Measurements from ENCODE around the gene NME1.

Gene NME1

GRCh38 chr17:51135956-51136355, 17.4 kb upstream of the NME1 start:
- Histone ChIP-seq H3K4me1 (peaks cover 6 to 21% (median 12%) of the 10 kb centered on the region in 10 experiments; a peak in 19 of 20 replicates), H3K27me3 (no peaks in the 10 kb centered on the region), H4K20me1 (no peaks in the 10 kb centered on the region), H3K9ac (no peak overlapping the region), H3K36me3 (no peaks in the 10 kb centered on the region), H3K9me3 (replicated peaks in 1 of 11) (peaks cover 0 to 8% (median 0%) of the 10 kb centered on the region in 11 experiments; a peak in 1 of 22 replicates), H3K27ac (no peak overlapping the region), H3K4me2 (no peak overlapping the region), H3K4me3 (no peak overlapping the region)
- no peak for TF ChIP-seq Cebpa-rat (IDR thresholded peaks at IDR 0.05)

DNA sequence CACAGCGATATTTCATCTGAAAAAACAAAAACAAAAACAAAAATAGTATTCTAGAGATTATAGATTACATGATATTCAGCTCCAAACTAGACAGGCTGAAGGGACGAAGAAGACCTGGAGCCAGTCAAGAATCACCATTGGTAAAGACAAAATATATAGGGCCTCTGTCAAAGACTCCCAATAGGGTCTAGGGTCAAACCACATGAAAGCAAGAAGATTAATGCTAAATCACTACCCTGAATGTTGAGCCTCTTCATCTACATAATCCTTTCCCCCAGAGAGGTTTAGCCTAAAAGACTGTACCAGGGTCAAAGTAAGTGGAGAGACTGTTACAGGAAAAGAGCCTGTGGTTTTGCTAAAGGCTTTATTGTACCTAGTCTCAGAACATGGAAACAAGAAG, 10.8 kb upstream of the NME1 start:
- Histone ChIP-seq H3K27me3 (no peaks in the 10 kb centered on the region), H3K4me2 (no peak overlapping the region), H3K4me3 (no peak overlapping the region), H3K27ac (no peak overlapping the region), H3K36me3 (no peaks in the 10 kb centered on the region), H3K4me1 (peaks cover 0 to 6% (median 0%) of the 10 kb centered on the region in 10 experiments; a peak in 4 of 20 replicates), H4K20me1 (no peaks in the 10 kb centered on the region), H3K9me3 (replicated peaks in 1 of 11) (no peaks in the 10 kb centered on the region), H3K9ac (no peak overlapping the region)
- no peak for TF ChIP-seq Cebpa-rat (IDR thresholded peaks at IDR 0.05)

GRCh38 chr17:51144266-51145022, 8.9 kb upstream of the NME1 start:
- Histone ChIP-seq H4K20me1 (no peaks in the 10 kb centered on the region), H3K27ac (no peak overlapping the region), H3K9ac (no peak overlapping the region), H3K9me3 (replicated peaks in 1 of 11) (no peaks in the 10 kb centered on the region), H3K27me3 (no peaks in the 10 kb centered on the region), H3K4me1 (peaks cover 0 to 11% (median 0%) of the 10 kb centered on the region in 10 experiments; a peak in 4 of 20 replicates), H3K36me3 (no peaks in the 10 kb centered on the region), H3K4me3 (no peak overlapping the region), H3K4me2 (no peak overlapping the region)
- no peak for TF ChIP-seq Cebpa-rat (IDR thresholded peaks at IDR 0.05)

GRCh38 chr17:51147650-51148049, 5.7 kb upstream of the NME1 start:
- Histone ChIP-seq H3K27ac (peak overlapping the region in 2 of 11 experiments; percentile 32 to 37; a peak in 2 of 22 replicates), H4K20me1 (no peaks in the 10 kb centered on the region), H3K9ac (no peak overlapping the region), H3K9me3 (replicated peaks in 1 of 11) (no peaks in the 10 kb centered on the region), H3K4me1 (peaks cover 5 to 17% (median 6%) of the 10 kb centered on the region in 10 experiments; a peak in 19 of 20 replicates), H3K4me3 (no peak overlapping the region), H3K27me3 (no peaks in the 10 kb centered on the region), H3K4me2 (peak overlapping the region in 2 of 11 experiments; percentile 35 to 37; a peak in 3 of 22 replicates), H3K36me3 (no peaks in the 10 kb centered on the region)
- TF ChIP-seq Cebpa-rat (IDR thresholded peaks at IDR 0.05) = no peak

- Histone ChIP-seq H3K27ac (no peak overlapping the region), H3K27me3 (no peaks in the 10 kb centered on the region), H4K20me1 (no peaks in the 10 kb centered on the region), H3K36me3 (no peaks in the 10 kb centered on the region), H3K9ac (no peak overlapping the region), H3K4me1 (peaks cover 7 to 19% (median 9%) of the 10 kb centered on the region in 10 experiments; a peak in 19 of 20 replicates), H3K9me3 (replicated peaks in 1 of 11) (no peaks in the 10 kb centered on the region), H3K4me2 (no peak overlapping the region), H3K4me3 (no peak overlapping the region)
- TF ChIP-seq Cebpa-rat (IDR thresholded peaks at IDR 0.05) = no peak
Measured at GRCh38 chr17:51149163-51149562, 4.2 kb upstream of the NME1 start.

GRCh38 chr17:51150932-51151331, 2.4 kb upstream of the NME1 start:
- peaks cover 0 to 16% (median 12%) of the 10 kb centered on the region in 11 experiments; a peak in 9 of 22 replicates for H4K20me1 ChIP-seq
- no peaks in the 10 kb centered on the region for H3K9me3 ChIP-seq (replicated peaks in 1 of 11)
- no peak overlapping the region for H3K4me3 ChIP-seq
- no peak overlapping the region for H3K9ac ChIP-seq
- no peak overlapping the region for H3K4me2 ChIP-seq
- H3K27ac ChIP-seq = no peak overlapping the region
- peaks cover 2 to 11% (median 8%) of the 10 kb centered on the region in 11 experiments for H3K36me3 ChIP-seq
- H3K4me1 ChIP-seq = peaks cover 20 to 37% (median 24%) of the 10 kb centered on the region in 10 experiments
- TF ChIP-seq Cebpa-rat (IDR thresholded peaks at IDR 0.05) = no peak
- no peaks in the 10 kb centered on the region for H3K27me3 ChIP-seq

DNA sequence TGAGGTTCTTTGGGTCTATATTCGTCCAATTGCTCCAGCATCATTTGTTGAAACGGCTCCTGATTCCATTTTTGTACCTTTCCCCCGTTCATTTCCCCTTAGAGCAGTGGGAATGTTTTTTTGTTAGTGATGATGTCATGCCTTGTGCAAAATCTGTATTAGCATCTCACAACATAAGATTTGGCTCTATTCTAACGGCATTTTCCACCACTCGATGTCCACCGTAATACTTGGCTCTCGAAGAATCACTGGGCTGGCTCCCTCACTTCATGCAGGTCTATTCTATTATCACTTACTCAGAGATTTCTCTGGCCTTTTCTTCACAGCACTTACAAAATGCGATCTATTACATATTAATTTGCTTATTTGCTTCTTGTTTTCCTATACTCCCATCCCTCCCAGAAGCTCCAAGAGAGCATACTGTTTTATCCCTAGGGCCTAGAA, 571 bp upstream of the NME1 start:
- H3K9ac ChIP-seq = peak overlapping the region; percentile 62 to 94 (median 85)
- H3K9me3 ChIP-seq (replicated peaks in 1 of 11) = no peaks in the 10 kb centered on the region
- no peaks in the 10 kb centered on the region for H3K27me3 ChIP-seq
- H3K4me1 ChIP-seq = peaks cover 24 to 29% (median 26%) of the 10 kb centered on the region in 10 experiments
- TF ChIP-seq Cebpa-rat (IDR thresholded peaks at IDR 0.05) = no peak
- peaks cover 0 to 34% (median 23%) of the 10 kb centered on the region in 11 experiments; a peak in 17 of 22 replicates for H4K20me1 ChIP-seq
- H3K36me3 ChIP-seq = peaks cover 19 to 29% (median 27%) of the 10 kb centered on the region in 11 experiments
- H3K4me3 ChIP-seq = peak overlapping the region; percentile 53 to 97 (median 74)
- peak overlapping the region; percentile 58 to 95 (median 76); a peak in 21 of 22 replicates for H3K27ac ChIP-seq
- H3K4me2 ChIP-seq = peak overlapping the region; percentile 68 to 86 (median 75)

GRCh38 chr17:51154176-51154575, 817 bp downstream of the NME1 start:
- peak overlapping the region; percentile 78 to 94 (median 87) for H3K9ac ChIP-seq
- peaks cover 26 to 43% (median 41%) of the 10 kb centered on the region in 11 experiments for H3K36me3 ChIP-seq
- peak overlapping the region; percentile 80 to 95 (median 88) for H3K4me2 ChIP-seq
- no peak for TF ChIP-seq Cebpa-rat (IDR thresholded peaks at IDR 0.05)
- H4K20me1 ChIP-seq = peaks cover 0 to 48% (median 37%) of the 10 kb centered on the region in 11 experiments; a peak in 17 of 22 replicates
- H3K4me3 ChIP-seq = peak overlapping the region; percentile 67 to 97 (median 82)
- H3K9me3 ChIP-seq (replicated peaks in 1 of 11) = no peaks in the 10 kb centered on the region
- H3K27ac ChIP-seq = peak overlapping the region in 10 of 11 experiments; percentile 67 to 95 (median 88); a peak in 21 of 22 replicates
- H3K4me1 ChIP-seq = peaks cover 22 to 29% (median 26%) of the 10 kb centered on the region in 10 experiments
- H3K27me3 ChIP-seq = no peaks in the 10 kb centered on the region

DNA sequence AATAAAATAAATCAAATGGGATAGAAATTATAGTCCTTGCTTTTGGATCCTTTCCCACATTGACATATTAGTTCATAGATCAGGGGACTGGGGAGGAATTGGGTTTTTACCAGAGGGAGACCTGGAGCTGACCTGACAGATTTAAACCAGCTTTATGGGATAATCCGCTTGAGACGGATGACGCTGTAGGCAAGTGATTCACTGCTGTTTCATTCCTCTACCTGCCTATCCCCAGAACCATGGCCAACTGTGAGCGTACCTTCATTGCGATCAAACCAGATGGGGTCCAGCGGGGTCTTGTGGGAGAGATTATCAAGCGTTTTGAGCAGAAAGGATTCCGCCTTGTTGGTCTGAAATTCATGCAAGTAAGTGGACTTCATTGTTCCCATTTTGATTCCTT, 2.1 kb downstream of the NME1 start:
- Histone ChIP-seq H3K36me3 (peaks cover 37 to 56% (median 53%) of the 10 kb centered on the region in 11 experiments), H3K4me1 (peaks cover 22 to 29% (median 26%) of the 10 kb centered on the region in 10 experiments), H3K4me3 (peak overlapping the region in 8 of 10 experiments; percentile 75 to 97 (median 82); a peak in 9 of 20 replicates), H3K4me2 (peak overlapping the region; percentile 80 to 95 (median 88); a peak in 21 of 22 replicates), H3K9me3 (replicated peaks in 1 of 11) (no peaks in the 10 kb centered on the region), H3K27ac (no peak overlapping the region), H4K20me1 (peaks cover 0 to 61% (median 48%) of the 10 kb centered on the region in 11 experiments; a peak in 17 of 22 replicates), H3K27me3 (no peaks in the 10 kb centered on the region), H3K9ac (peak overlapping the region in 6 of 11 experiments; percentile 78 to 94 (median 89); a peak in 9 of 22 replicates)
- TF ChIP-seq Cebpa-rat (IDR thresholded peaks at IDR 0.05) = no peak

Measured in BLaER1 treated with 17β-estradiol and CSF1 and Interleukin-3, amounts not matched to agents 10 nM and 100 nM (cell line).